ENCODE results near the gene CREB3L2. TPM values are rescaled to one million over a fixed set of nuclear protein-coding genes. Genes with fewer than 3 reads are reported as not detected.

CREB3L2 gene
- total and polyA plus RNA-seq, 4 experiments from 2014 or later, result 6.8 to 41.3 (median 28.3) TPM

Other genes with a start within 250 kb of the CREB3L2 start
- under 1 TPM in 1 of 2 experiments, not detected in 1; 0.11 TPM for gene DGKI, start 155.1 kb downstream of the CREB3L2 start, total RNA-seq
- not detected for gene DGKI, start 155.1 kb downstream of the CREB3L2 start, polyA plus RNA-seq
- gene AKR1D1, start 74.4 kb upstream of the CREB3L2 start, total RNA-seq, result not detected
- not detected for gene AKR1D1, start 74.4 kb upstream of the CREB3L2 start, polyA plus RNA-seq